HG02973 (cell line): Measurements from ENCODE around the gene PRICKLE2.
"Not testable (repeated sequence)": the region's sequence is repeated elsewhere in the genome, so short reads cannot be mapped to it uniquely, and the experiment has no call there.

ENCODE experiments used
- ATAC-seq: cut with Tn5 transposase; IDR thresholded peaks from one replicate; pipeline ENCODE4 v1.9.1; 2021; ENCODE audit warnings: moderate library complexity; ENCODE audit not compliant: unreplicated experiment

Gene PRICKLE2

GRCh38 chr3:64107190-64107589, 118.1 kb downstream of the PRICKLE2 start:
- no peak for ATAC-seq

GRCh38 chr3:64105816-64106215, 119.5 kb downstream of the PRICKLE2 start:
- no peak for ATAC-seq

GRCh38 chr3:64104691-64105111, 120.6 kb downstream of the PRICKLE2 start:
- ATAC-seq = peak; percentile 66

GRCh38 chr3:64104006-64104405, 121.3 kb downstream of the PRICKLE2 start:
- no peak for ATAC-seq

GRCh38 chr3:64103131-64103530, 122.1 kb downstream of the PRICKLE2 start:
- ATAC-seq = no peak

- no peak for ATAC-seq
Observed at GRCh38 chr3:64102147-64102546, 123.1 kb downstream of the PRICKLE2 start.

GRCh38 chr3:64099316-64099715, 126.0 kb downstream of the PRICKLE2 start:
- ATAC-seq = no peak

GRCh38 chr3:64098670-64099069, 126.6 kb downstream of the PRICKLE2 start:
- ATAC-seq = no peak

GRCh38 chr3:64097920-64098319, 127.3 kb downstream of the PRICKLE2 start:
- no peak for ATAC-seq

- no peak for ATAC-seq
Observed at GRCh38 chr3:64095802-64096201, 129.5 kb downstream of the PRICKLE2 start.

- ATAC-seq = no peak
Observed at GRCh38 chr3:64094713-64095079, 130.6 kb downstream of the PRICKLE2 start.

GRCh38 chr3:64093825-64094712, 131.2 kb downstream of the PRICKLE2 start:
- ATAC-seq = no peak

GRCh38 chr3:64093211-64093610, 132.1 kb downstream of the PRICKLE2 start:
- no peak for ATAC-seq

GRCh38 chr3:64091501-64091900, 133.8 kb downstream of the PRICKLE2 start:
- ATAC-seq = no peak

- ATAC-seq = not testable (repeated sequence)
Observed at GRCh38 chr3:64089386-64089785, 135.9 kb downstream of the PRICKLE2 start.

- ATAC-seq = no peak
Observed at GRCh38 chr3:64088408-64089205, 136.7 kb downstream of the PRICKLE2 start.

- ATAC-seq = no peak
Observed at GRCh38 chr3:64086479-64087252, 138.6 kb downstream of the PRICKLE2 start.

GRCh38 chr3:64084640-64085039, 140.6 kb downstream of the PRICKLE2 start:
- no peak for ATAC-seq

GRCh38 chr3:64083575-64083974, 141.7 kb downstream of the PRICKLE2 start:
- no peak for ATAC-seq

GRCh38 chr3:64082961-64083541, 142.2 kb downstream of the PRICKLE2 start:
- no peak for ATAC-seq

- no peak for ATAC-seq
Observed at GRCh38 chr3:64082411-64082810, 142.9 kb downstream of the PRICKLE2 start.
